H1 (cell line): ENCODE results near the gene AIRE. TPM values are rescaled to one million over a fixed set of nuclear protein-coding genes. Genes with fewer than 3 reads are reported as not detected.

Experiments
- CTCF ChIA-PET: fragments of 300-600 bp; sonication (Branson Sonifier 250); formaldehyde crosslinking; loops from one replicate; lab custom pipeline; 2021; ENCODE audit not compliant: partially characterized antibody; lab: Charles Lee
- POLR2A ChIA-PET: fragments of 300-600 bp; sonication (Branson Sonifier 250); formaldehyde crosslinking; loops from one replicate; lab custom pipeline; 2021; ENCODE audit warnings: inconsistent platforms; ENCODE audit not compliant: partially characterized antibody; lab: Charles Lee
- DNase-seq, 2 experiments: peaks; one replicate each; pipeline versions ENCODE4 v3.0.0 to v3.0.0-alpha.2; 2010 to 2022; ENCODE audit warnings: low spot score in 2 of 2, low read depth in 1 of 2, mixed read lengths in 1 of 2
- FAIRE-seq: peaks from 2 replicates; lab custom pipeline; 2011; peaks lifted over from hg19 to GRCh38; lab: Jason Lieb, UNC
- H2AFZ ChIP-seq: 2 replicates; pipeline ENCODE4 v1.8.1; 2012; ENCODE audit warnings: low read length, inconsistent platforms
- H2AK5ac ChIP-seq: 2 replicates; pipeline ENCODE4 v1.6.1; 2013; ENCODE audit warnings: low read depth, low read length
- H2BK120ac ChIP-seq: replicated peaks from 2 replicates; pipeline ENCODE3; 2013; ENCODE audit warnings: low read depth, low read length, inconsistent platforms
- H2BK12ac ChIP-seq: 2 replicates; pipeline ENCODE4 v1.6.1; 2013; ENCODE audit warnings: low read depth, low read length
- H2BK15ac ChIP-seq: 2 replicates; pipeline ENCODE4 v1.6.1; 2013; ENCODE audit warnings: low read length
- H2BK20ac ChIP-seq: 2 replicates; pipeline ENCODE4 v1.6.1; 2013; ENCODE audit warnings: low read length
- H2BK5ac ChIP-seq: 2 replicates; pipeline ENCODE4 v1.6.1; 2013; ENCODE audit warnings: low read depth, low read length
- H3K14ac ChIP-seq: 2 replicates; pipeline ENCODE4 v1.6.1; 2013; ENCODE audit warnings: inconsistent platforms; ENCODE audit not compliant: insufficient read length
- H3K18ac ChIP-seq: 2 replicates; pipeline ENCODE4 v1.6.1; 2013; ENCODE audit warnings: low read length; ENCODE audit errors: extremely low read depth
- H3K23ac ChIP-seq: 2 replicates; pipeline ENCODE4 v1.6.1; 2013; ENCODE audit warnings: inconsistent platforms; ENCODE audit not compliant: insufficient read length
- H3K23me2 ChIP-seq: 2 replicates; pipeline ENCODE4 v1.6.1; 2013; ENCODE audit warnings: low read depth, low read length
- H3K27ac ChIP-seq: 2 replicates; pipeline ENCODE4 v1.6.1; 2011; ENCODE audit warnings: low read depth, low read length, inconsistent platforms
- H3K27me3 ChIP-seq, 4 experiments: replicated peaks in 1 of 4; 1 replicate in 1 of 4; 2 replicates in 3 of 4; pipeline versions ENCODE4 v1.6.1 to v1.8.1; 2011 to 2013; ENCODE audit warnings: low read length in 3 of 4, mild to moderate bottlenecking in 3 of 4, inconsistent platforms in 2 of 4, mixed read lengths in 2 of 4, moderate library complexity in 1 of 4; ENCODE audit not compliant: control insufficient read depth in 3 of 4, insufficient read depth in 3 of 4; ENCODE audit errors: extremely low read depth in 1 of 4
- H3K36me3 ChIP-seq, 4 experiments: 2 replicates each; pipeline versions ENCODE4 v1.6.1 to v1.8.1; 2011 to 2013; ENCODE audit warnings: mild to moderate bottlenecking in 4 of 4, low read length in 3 of 4, moderate library complexity in 2 of 4, control low read depth in 1 of 4, inconsistent platforms in 1 of 4; ENCODE audit not compliant: insufficient read depth in 4 of 4, control insufficient read depth in 2 of 4
- H3K4ac ChIP-seq: replicated peaks from 2 replicates; pipeline ENCODE3; 2013; ENCODE audit warnings: low read length, low read depth, mixed read lengths, inconsistent platforms; ENCODE audit not compliant: insufficient read length
- H3K4me1 ChIP-seq, 4 experiments: replicated peaks in 1 of 4; 1 replicate in 1 of 4; 2 replicates in 3 of 4; pipeline versions ENCODE4 v1.6.1 to v1.8.1; 2011 to 2013; ENCODE audit warnings: low read length in 3 of 4, inconsistent platforms in 2 of 4, mixed read lengths in 1 of 4; ENCODE audit not compliant: insufficient read depth in 4 of 4, control insufficient read depth in 3 of 4
- H3K4me2 ChIP-seq, 2 experiments: 2 replicates each; pipeline versions ENCODE4 v1.6.1 to v1.8.1; 2011 to 2013; ENCODE audit warnings: low read depth in 2 of 2, low read length in 2 of 2, control low read depth in 1 of 2, inconsistent platforms in 1 of 2, mild to moderate bottlenecking in 1 of 2; ENCODE audit not compliant: insufficient read depth in 1 of 2
- H3K4me3 ChIP-seq, 4 experiments: fragments of 200-600, 300-600 bp in 1 of 4; sonication (generic), shearing (Covaris generic), sonication (Bioruptor Twin) in 1 of 4; 2 replicates each; pipeline versions ENCODE4 v1.5.1 to v1.8.1; 2011 to 2016; ENCODE audit warnings: low read length in 4 of 4, low read depth in 3 of 4, control low read depth in 2 of 4, inconsistent platforms in 2 of 4, mild to moderate bottlenecking in 2 of 4, mixed read lengths in 1 of 4, moderate library complexity in 1 of 4; ENCODE audit not compliant: insufficient read depth in 2 of 4; ENCODE audit errors: extremely low read depth in 1 of 4
- H3K56ac ChIP-seq: replicated peaks from 2 replicates; pipeline ENCODE3; 2013; ENCODE audit warnings: low read depth, mild to moderate bottlenecking, mixed read lengths, low read length, inconsistent platforms; ENCODE audit not compliant: insufficient read length
- H3K79me1 ChIP-seq: 2 replicates; pipeline ENCODE4 v1.6.1; 2013; ENCODE audit warnings: low read depth, low read length, control low read depth
- H3K79me2 ChIP-seq, 2 experiments: 2 replicates each; pipeline versions ENCODE4 v1.6.1 to v1.8.1; 2012 to 2013; ENCODE audit warnings: low read length in 2 of 2, mild to moderate bottlenecking in 2 of 2, inconsistent platforms in 1 of 2; ENCODE audit not compliant: insufficient read depth in 2 of 2, control insufficient read depth in 1 of 2
- H3K9ac ChIP-seq, 4 experiments: replicated peaks in 1 of 4; 1 replicate in 1 of 4; 2 replicates in 3 of 4; pipeline versions ENCODE4 v1.6.1 to v1.8.1; 2011 to 2013; ENCODE audit warnings: low read depth in 3 of 4, low read length in 3 of 4, control low read depth in 2 of 4, mild to moderate bottlenecking in 2 of 4, moderate library complexity in 2 of 4, inconsistent platforms in 1 of 4; ENCODE audit errors: extremely low read depth in 1 of 4
- H3K9me3 ChIP-seq, 2 experiments: 2 replicates each; pipeline versions ENCODE4 v1.6.1 to v1.8.1; 2012 to 2013; ENCODE audit warnings: mild to moderate bottlenecking in 2 of 2, moderate library complexity in 2 of 2, control low read depth in 1 of 2, inconsistent platforms in 1 of 2, low read depth in 1 of 2, low read length in 1 of 2, mixed read lengths in 1 of 2; ENCODE audit not compliant: insufficient read depth in 2 of 2
- H4K20me1 ChIP-seq, 2 experiments: replicated peaks in 1 of 2; 2 replicates each; pipeline versions ENCODE3 to v1.8.1; 2011 to 2013; ENCODE audit warnings: inconsistent platforms in 2 of 2, low read length in 2 of 2, mild to moderate bottlenecking in 1 of 2; ENCODE audit not compliant: insufficient read depth in 2 of 2, control insufficient read depth in 1 of 2
- H4K5ac ChIP-seq: 2 replicates; pipeline ENCODE4 v1.6.1; 2013; ENCODE audit warnings: low read length, low read depth, mixed read lengths, inconsistent platforms; ENCODE audit not compliant: insufficient read length
- H4K8ac ChIP-seq: 2 replicates; pipeline ENCODE4 v1.8.0; 2013; ENCODE audit warnings: mild to moderate bottlenecking, moderate library complexity, low read length, inconsistent platforms; ENCODE audit not compliant: insufficient read depth; ENCODE audit errors: extremely low read depth
- H4K91ac ChIP-seq: replicated peaks from 2 replicates; pipeline ENCODE3; 2013; ENCODE audit warnings: low read length, mixed read lengths, inconsistent platforms; ENCODE audit not compliant: insufficient read length
- CEBPB ChIP-seq: IDR thresholded peaks from 2 replicates; pipeline ENCODE4 v1.6.1; 2012; ENCODE audit warnings: low read depth, low read length
- EGR1 ChIP-seq: IDR thresholded peaks from 2 replicates; pipeline ENCODE4 v1.6.1; 2011; ENCODE audit warnings: low read depth, low read length, borderline replicate concordance
- HDAC2 ChIP-seq, 2 experiments: fragments of 300-600 bp in 1 of 2; sonication (generic) in 1 of 2; IDR thresholded peaks; 2 replicates each; pipeline ENCODE4 v1.6.1; 2011 to 2012; ENCODE audit warnings: low read depth in 2 of 2, low read length in 2 of 2, mild to moderate bottlenecking in 2 of 2, moderate library complexity in 2 of 2, borderline replicate concordance in 1 of 2, inconsistent platforms in 1 of 2
- KDM5A ChIP-seq: fragments of 200-600 bp; IDR thresholded peaks from 2 replicates; pipeline ENCODE4 v1.7.1; 2012; ENCODE audit warnings: mild to moderate bottlenecking, low read length, inconsistent platforms, mixed read lengths
- SUZ12 ChIP-seq: fragments of 200-600 bp; sonication (generic); IDR thresholded peaks from 2 replicates; pipeline ENCODE4 v1.6.1; 2012; ENCODE audit warnings: mild to moderate bottlenecking, inconsistent platforms, low read length, moderate library complexity, mixed read lengths
- WGBS, 2 experiments: shearing (Covaris generic) in 1 of 2; methylation state at CpG; one replicate each; pipeline versions ENCODE4 v1.1.6 to v1.1.7; 2013 to 2015; ENCODE audit warnings: low lambda C conversion rate in 2 of 2, mixed read lengths in 2 of 2, inconsistent platforms in 1 of 2, low coverage in 1 of 2, missing lambda C conversion rate in 1 of 2; ENCODE audit not compliant: insufficient replicate concordance in 2 of 2, insufficient coverage in 1 of 2, insufficient read length in 1 of 2; ENCODE audit errors: extremely low coverage in 1 of 2, missing lambda C conversion rate in 1 of 2; 5-methylcytosine and 5-hydroxymethylcytosine counted together
- polyA plus RNA-seq, 7 experiments: library from polyadenylated mRNA; depleted of rRNA in 3 of 7; stranded (reverse) in 5 of 7; unstranded in 2 of 7; fragments of >200 nt in 5 of 7; fragments of 200-250 nt in 2 of 7; gene quantifications; 1 replicate in 5 of 7; 2 replicates in 1 of 7; 4 replicates in 1 of 7; pipeline versions ENCODE4 v1.2.1 to v1.2.3, GENCODE V29; 2011 to 2013; ENCODE audit warnings: missing spikeins in 2 of 7, mixed read lengths in 2 of 7
- total RNA-seq: library from RNA; stranded (reverse); fragmentation: NEBNext Ultra II Directional; extraction: Animal tissue kit (Norgen Biotek cat#: 25700); gene quantifications from 2 replicates; pipeline ENCODE4 v1.2.1, GENCODE V29; 2021

AIRE gene
- total and polyA plus RNA-seq, 2 of the 8 experiments (the other 6 are each of a cell fraction or from before 2014, with no cell fraction given): 0.09 TPM; not detected in 1

- no peak overlapping the region for H2BK120ac ChIP-seq
- no peaks in the 10 kb centered on the region for H4K20me1 ChIP-seq
- no peaks in the 10 kb centered on the region; a peak in 2 of 7 replicates for H3K4me1 ChIP-seq
- H2BK5ac ChIP-seq: no peak overlapping the region
- H4K91ac ChIP-seq: no peak overlapping the region
- DNase-seq (no peak), FAIRE-seq (no peak)
- no peak overlapping the region for H2BK15ac ChIP-seq
- no peak overlapping the region for H3K18ac ChIP-seq
- WGBS, 2 experiments: 88% methylated on average over 7 of the region's 7 CpGs; no CpG with 5 or more reads in 1 of the 2 experiments
- H3K23me2 ChIP-seq: no peaks in the 10 kb centered on the region; the same call in 1 of the 2 replicates
- H2AFZ ChIP-seq: no peak overlapping the region
- no peak overlapping the region for H4K5ac ChIP-seq
- no peak overlapping the region for H2BK20ac ChIP-seq
- no peak overlapping the region for H3K27ac ChIP-seq
- H3K36me3 ChIP-seq: no peaks in the 10 kb centered on the region
- H2BK12ac ChIP-seq: no peak overlapping the region
- H4K8ac ChIP-seq: peak overlapping the region; percentile 79; the same call in 1 of the 2 replicates
- H3K9ac ChIP-seq: no peak overlapping the region
- H3K4me2 ChIP-seq: no peak overlapping the region
- no peak overlapping the region for H3K14ac ChIP-seq
- no peaks in the 10 kb centered on the region for H3K79me1 ChIP-seq
- H3K23ac ChIP-seq: no peak overlapping the region
- no peak overlapping the region for H3K4me3 ChIP-seq
- H3K79me2 ChIP-seq: no peaks in the 10 kb centered on the region
- H3K56ac ChIP-seq: no peak overlapping the region
- CTCF ChIA-PET: interaction anchor here (1.3 to 1.7 kb wide), 2 partner anchors 25 to 200 kb away, joined by 3 to 7 read pairs; no protein-coding TSS in a partner anchor
- POLR2A ChIA-PET: no interaction called here
- no peaks in the 10 kb centered on the region for H3K27me3 ChIP-seq
- H3K4ac ChIP-seq: no peak overlapping the region
- H3K9me3 ChIP-seq: no peaks in the 10 kb centered on the region
- H2AK5ac ChIP-seq: no peak overlapping the region
- TF ChIP-seq SUZ12 (no peak), HDAC2 (IDR thresholded peaks at IDR 0.05; ENCODE audit: borderline replicate concordance in 1 of 2, low read depth in 2 of 2, low read length in 2 of 2) (no peak), EGR1 (no peak), KDM5A (no peak), CEBPB (no peak)
Observed at GRCh38 chr21:44273046-44273445, 12.6 kb upstream of the AIRE start.
